NCI-H69 (cell line): ENCODE measurements around the gene GPR63.

Experiments used
- DNase-seq: peaks from one replicate; lab custom pipeline; 2025; lab: John Stamatoyannopoulos, UW

GPR63 gene

GRCh38 chr6:96821034-96821433 is 16.2 kb downstream of the GPR63 start:
- DNase-seq: no peak

DNA sequence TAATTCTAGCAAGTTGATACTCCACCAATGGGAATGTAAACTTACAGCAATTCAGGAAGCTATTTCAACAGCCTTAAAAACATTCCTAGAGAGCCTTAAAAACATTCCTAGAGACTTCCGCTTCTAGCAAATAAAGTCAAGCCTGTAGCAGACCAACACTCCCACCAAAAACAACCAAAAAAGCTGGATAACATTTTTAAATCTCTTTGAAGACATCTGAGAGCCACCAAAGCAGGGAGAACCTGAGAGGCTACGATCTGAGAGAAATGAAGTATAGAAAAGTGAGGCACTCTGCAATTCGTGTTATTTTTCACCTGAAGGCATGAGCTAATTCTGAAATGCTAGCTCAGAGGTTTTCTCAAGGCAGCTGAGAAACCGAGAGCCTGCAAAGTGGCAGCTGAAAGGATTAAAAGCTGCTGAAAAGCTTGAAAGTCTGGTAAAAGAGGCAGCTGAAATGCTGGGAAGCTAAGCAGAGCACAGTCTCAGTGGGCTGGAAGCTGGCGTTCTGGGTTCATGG is 20.9 kb downstream of the GPR63 start:
- no peak for DNase-seq

DNA sequence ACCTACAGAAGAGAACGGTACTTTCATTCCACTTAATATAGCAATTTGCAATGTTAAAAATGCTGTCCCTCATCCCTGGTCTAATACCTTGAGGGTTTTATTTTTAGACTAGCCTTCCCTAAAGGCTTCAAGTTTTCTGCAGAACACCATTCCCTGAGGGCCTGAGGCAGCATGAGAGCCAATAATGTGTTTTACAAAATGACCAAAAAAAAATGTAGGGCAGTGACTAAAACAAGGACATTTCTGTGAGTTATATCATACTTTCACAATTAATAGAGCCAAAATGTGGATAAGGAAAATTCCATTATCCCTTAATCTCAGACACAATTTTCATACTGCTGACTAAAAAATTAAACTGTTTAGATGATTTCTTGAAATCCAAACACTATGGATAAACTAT is 22.7 kb downstream of the GPR63 start:
- no peak for DNase-seq

GRCh38 chr6:96812077-96812703 is 25.1 kb downstream of the GPR63 start:
- no peak for DNase-seq

GRCh38 chr6:96811670-96812069 is 25.6 kb downstream of the GPR63 start:
- no peak for DNase-seq

DNA sequence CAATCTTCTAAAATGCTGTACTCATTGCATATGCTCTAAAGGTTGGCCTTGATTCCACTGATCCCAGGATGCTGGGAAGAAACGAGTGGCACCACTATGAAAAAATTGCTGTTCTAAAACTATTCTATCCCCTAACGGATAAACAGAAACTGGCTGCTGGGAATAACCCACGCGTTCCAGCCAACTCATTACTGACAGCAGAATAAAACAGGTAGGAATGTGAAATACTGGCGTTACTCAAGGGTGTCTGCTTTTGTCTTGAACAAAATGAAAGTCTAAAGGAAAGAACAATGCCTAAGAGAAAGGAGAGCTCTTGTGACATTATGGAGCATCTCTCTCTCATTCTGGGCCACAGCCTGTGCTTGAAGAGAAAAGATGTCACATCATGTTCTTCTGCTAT is 26.1 kb downstream of the GPR63 start:
- no peak for DNase-seq

DNA sequence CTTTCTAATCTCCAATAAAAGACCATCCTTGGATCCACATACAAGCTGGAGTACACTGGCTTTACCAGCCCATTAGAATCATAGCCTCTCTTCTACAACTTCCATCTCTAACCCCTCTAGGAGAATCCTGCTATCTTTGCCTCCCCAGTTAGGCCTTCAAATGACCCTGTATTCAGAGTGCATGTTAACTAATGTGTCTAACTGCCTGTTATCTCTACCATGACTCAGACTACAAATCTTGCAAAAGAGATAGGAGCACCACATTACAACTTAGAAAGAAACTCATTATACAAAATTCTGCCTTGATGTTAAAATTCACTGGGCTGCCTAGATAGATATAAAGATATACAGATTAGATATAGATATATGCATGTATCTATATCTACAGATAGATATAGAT is 28.2 kb downstream of the GPR63 start:
- DNase-seq: no peak

DNA sequence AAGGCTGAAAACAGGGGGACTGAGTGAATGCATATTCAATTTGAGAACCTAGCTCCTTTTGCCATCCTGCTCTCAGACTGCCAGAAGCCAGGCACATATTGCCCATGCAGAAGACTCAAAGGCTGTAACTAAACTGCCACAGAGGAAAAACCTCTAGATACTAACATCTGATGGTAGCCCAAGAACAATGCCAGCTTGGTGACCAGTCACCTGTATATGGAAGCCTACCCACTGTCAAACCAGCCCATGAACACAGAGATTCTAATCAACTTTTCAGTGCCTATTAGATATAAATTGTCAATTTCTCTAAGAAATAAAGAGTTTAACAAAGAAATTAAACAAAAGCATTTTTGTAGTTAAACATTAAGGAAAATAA is 34.2 kb downstream of the GPR63 start:
- DNase-seq: peak; percentile 28

- DNase-seq: no peak
Observed at GRCh38 chr6:96795481-96795880, 41.8 kb downstream of the GPR63 start.

DNA sequence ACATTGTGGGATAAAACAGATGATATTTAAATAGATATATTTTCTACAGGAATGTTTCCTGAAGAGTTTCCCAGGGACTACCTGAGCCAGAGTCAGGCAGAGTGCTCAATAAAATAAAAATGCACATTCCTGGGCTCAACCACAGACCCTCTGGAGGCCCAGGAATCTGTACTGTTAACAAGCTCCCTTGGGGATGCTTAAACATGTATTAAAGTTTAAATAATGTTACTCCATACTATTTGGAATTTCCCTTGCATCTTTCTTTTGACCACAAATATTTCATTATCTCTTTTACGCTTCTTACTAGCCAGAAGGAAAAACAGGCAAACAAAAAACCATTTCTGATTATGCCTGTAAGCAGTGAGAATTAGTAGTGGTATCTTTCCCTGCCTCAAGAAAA is 42.3 kb downstream of the GPR63 start:
- no peak for DNase-seq

DNA sequence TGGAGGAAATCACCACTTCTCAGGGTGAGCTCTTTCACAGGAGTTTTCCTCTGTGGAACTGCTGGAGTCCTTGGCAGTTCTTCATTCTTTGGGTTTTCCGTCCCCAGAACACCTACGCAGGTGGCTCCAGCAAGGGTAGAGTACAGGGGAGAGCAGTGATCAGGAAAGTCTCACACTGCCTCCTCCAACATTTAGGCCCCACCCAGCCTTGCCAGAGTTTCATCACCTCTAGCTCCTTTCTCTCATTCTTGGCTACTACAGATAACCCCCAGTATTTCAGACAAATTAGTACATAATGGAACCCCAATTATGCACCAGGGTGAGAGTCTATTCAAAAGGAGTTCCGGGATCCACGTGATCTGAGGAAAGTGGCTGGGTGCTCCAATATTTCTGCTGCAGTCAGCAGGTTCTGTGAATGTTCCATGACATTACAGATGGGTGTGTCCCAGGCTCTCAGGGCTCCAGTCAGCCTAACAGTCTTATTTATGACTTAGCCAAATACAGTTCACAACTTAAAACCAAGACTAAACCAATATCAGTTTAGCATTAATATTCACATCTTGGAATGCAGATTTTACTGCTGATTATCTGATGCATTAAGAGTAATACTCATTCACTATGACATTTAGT is 44.6 kb downstream of the GPR63 start:
- no peak for DNase-seq

DNA sequence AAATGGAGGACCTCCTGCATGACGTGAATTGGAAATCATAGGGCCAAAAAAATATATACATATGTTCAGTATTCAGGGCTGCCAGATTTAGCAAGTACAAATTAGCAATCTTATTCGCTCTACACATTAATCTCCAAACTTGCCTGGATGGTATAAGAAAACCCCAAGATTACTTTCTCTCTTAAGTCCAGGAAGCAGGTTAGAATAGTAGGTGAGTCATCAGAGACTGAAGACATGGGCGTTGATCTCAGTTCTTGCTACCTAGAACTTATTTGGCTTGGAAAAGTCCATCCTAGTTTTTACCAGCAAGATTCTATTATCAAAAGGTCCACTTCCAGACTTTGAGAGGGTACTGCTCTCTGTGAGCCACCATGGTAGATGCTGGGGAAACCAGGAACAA is 47.4 kb downstream of the GPR63 start:
- DNase-seq: peak; percentile 30

DNA sequence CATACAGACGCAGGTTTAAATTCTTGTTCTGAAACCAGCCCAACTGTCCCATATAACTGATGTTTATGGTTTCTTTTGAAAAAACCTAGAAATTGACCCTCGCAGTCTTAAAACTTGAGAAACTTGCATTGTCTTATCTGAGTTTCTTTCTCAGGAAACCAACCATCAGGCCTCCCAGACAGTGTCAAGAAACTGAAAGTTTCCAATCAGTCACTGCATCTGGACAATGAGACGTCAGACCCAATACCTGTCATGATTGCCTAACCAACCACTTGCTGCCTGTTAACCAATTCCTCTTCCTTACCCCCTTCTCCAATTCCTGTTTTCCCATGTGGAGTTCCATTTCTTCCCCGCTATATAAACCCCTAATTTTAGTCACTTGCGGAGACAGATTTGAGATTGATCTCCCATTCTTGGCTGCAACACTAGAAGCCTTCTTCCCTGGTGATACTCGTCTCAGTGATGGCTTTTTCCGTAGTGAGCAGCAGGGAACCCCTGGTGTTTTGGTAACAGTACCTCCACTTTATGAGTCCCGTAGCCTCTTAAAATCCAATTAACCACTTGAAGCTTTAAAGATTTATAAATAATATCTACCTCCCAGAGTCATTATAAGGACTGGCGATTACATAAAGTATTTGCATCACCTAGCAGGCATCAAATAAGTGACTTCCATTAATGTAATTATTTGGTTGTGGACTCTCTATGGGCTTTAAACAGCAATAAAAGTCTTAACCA is 49.3 kb downstream of the GPR63 start:
- DNase-seq: peak; percentile 95

GRCh38 chr6:96786336-96786735 is 50.9 kb downstream of the GPR63 start:
- DNase-seq: no peak

GRCh38 chr6:96784650-96785049 is 52.6 kb downstream of the GPR63 start:
- peak; percentile 69 for DNase-seq

DNA sequence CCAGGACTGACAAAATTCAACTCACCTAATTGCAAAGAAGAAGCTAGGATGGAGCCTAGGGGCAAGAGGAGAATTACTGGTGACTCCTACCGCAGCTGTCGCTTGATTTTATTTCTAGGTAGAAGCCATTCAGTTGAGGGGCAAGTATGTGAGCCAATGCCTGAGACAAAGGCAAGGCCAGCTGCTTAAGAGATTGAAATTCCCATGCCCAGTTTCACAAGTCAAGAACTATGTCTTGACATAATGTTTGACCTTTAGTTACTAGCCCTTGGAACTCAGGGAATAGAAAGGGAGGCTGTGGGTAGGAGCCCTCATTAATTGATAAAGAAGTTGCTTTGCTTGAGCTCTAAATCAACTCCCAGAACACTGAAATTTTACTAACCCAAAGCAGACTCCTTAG is 54.0 kb downstream of the GPR63 start:
- no peak for DNase-seq

DNA sequence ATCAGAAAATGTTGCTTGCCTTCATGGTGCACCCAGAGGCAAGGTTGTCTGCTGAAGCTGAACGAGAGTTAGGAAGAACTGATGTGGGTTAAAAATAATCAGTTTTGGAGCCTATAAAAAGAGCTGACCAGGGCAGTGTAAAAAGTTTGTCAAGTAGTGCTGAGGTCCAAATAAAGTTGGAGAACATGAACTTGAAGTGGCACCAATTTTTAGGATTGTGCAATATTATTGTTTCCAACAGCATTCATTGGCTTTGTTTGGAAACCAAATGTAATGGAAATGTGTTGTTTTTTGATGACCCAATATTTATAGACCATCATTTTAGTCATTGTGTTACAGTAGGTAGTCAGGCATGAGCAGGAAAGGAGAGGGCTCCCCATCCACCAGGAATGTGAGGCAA is 55.7 kb downstream of the GPR63 start:
- no peak for DNase-seq

- no peak for DNase-seq
Observed at GRCh38 chr6:96777113-96777512, 60.2 kb downstream of the GPR63 start.

- DNase-seq: no peak
Observed at GRCh38 chr6:96775727-96776400, 61.4 kb downstream of the GPR63 start.

- no peak for DNase-seq
Observed at GRCh38 chr6:96766769-96767168, 70.5 kb downstream of the GPR63 start.

- no peak for DNase-seq
Observed at GRCh38 chr6:96762599-96762998, 74.7 kb downstream of the GPR63 start.

DNA sequence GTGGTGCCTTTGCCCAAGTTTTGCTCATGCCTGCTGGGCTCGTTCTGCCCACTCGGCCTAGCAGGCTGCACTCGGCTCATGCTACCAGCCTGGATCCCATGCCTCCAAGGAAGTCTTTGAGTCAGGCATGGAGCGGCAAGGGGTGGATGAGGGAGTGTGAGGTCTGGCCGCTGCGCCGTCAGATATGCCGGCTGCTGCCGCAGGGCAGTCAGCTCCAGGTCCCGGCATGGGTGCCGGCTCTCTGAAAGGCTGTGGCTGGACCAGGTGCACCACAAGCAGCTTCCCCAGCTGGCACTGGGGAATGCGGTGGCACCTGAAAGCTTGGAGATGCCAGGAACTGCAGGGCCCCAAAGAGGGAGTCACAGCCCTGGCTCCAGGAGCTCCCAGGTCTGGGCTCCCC is 75.5 kb downstream of the GPR63 start:
- peak; percentile 26 for DNase-seq
